Gastrocnemius medialis (tissue), 4 donors: ENCODE measurements around the gene UNC13C.

Source experiments
- CTCF ChIP-seq, 5 experiments: fragments of 450-650 bp in 3 of 5; fragments of 200-600 bp in 2 of 5; sonication (generic) in 2 of 5; IDR thresholded peaks in 4 of 5; conservative IDR thresholded peaks in 1 of 5; 1 replicate in 4 of 5; 2 replicates in 1 of 5; pipeline ENCODE4 v1.5.1; 2016 to 2019; ENCODE audit warnings: antibody characterized with exemption in 5 of 5, mild to moderate bottlenecking in 3 of 5, moderate library complexity in 3 of 5
- POLR2A ChIP-seq, 2 donors: fragments of 450-650 bp; IDR thresholded peaks; one replicate each; pipeline ENCODE4 v1.6.1; 2017; ENCODE audit warnings: antibody characterized with exemption in 2 of 2, mild to moderate bottlenecking in 2 of 2, moderate library complexity in 2 of 2

- no peak for TF ChIP-seq POLR2A (IDR thresholded peaks at IDR 0.05)
- no peak for TF ChIP-seq CTCF (IDR thresholded peaks at IDR 0.05 in 4 of 5, conservative IDR thresholded peaks at IDR 0.05 in 1 of 5)
These were observed 410.5 kb downstream of the UNC13C start for GRCh38 chr15:54388746-54389145.
